HG03521 (cell line): ENCODE results near the gene CDH7.

ENCODE experiments used
- ATAC-seq: cut with Tn5 transposase; IDR thresholded peaks from one replicate; pipeline ENCODE4 v1.9.1; 2021; ENCODE audit warnings: mild to moderate bottlenecking, moderate library complexity; ENCODE audit not compliant: unreplicated experiment

The CDH7 gene

DNA sequence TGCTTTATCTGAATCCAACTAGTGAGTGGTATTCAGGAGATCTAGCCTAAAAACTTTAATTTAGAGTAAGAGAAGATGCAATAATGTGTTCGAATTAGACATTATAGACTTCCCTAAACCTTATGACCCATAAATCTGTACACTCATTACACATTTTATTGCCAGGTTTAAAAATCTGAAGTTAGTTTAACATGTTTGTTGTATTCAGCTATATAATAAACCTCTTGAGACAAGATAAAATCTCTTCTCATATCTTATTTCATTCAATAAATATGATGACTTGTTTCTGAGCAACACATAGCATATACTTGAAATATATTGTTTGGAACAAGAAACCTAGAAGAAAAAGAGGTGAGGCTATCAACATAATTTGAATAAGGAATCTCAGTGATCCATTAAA, 150.7 kb downstream of the CDH7 start:
- no peak for ATAC-seq

DNA sequence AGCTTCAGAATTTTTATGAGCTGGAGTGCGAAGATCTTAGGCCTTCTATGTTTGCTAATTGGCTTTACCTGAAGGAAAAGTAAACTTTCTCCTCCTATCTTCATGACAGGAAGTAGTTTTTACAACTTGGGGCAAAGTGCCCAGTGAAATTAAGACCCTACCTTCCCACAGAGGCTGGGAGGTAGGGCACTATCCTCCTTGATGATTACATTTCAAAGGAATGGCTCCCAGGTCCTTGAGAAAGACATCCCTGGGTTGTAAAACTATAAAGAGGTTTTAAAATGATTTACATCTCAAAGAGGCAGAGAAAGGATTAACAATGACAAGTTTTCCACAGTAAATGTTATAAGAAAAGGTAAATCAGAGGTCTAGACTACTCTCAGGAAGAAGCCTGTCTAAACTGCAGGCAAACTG, 155.8 kb downstream of the CDH7 start:
- no peak for ATAC-seq

DNA sequence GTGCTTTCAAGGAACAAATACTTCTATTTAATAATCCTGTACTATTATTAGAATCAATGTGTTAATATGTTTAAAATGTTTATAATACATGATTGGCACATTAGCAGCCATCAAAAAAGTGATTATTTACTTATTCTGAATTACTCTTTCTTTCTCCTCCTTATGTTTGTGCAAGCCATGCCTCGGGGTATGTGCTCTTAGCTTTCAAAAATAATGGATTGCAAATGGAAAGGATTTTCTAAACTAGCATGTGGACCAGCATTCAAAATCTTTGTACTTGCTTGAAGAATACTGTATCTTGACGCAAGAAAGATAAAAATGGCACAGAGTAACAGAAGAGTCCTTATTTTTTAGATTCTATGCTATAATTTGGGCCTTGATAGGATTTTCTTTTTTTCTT, 156.5 kb downstream of the CDH7 start:
- no peak for ATAC-seq

- no peak for ATAC-seq
Measured at GRCh38 chr18:65919018-65919417, 168.2 kb downstream of the CDH7 start.

DNA sequence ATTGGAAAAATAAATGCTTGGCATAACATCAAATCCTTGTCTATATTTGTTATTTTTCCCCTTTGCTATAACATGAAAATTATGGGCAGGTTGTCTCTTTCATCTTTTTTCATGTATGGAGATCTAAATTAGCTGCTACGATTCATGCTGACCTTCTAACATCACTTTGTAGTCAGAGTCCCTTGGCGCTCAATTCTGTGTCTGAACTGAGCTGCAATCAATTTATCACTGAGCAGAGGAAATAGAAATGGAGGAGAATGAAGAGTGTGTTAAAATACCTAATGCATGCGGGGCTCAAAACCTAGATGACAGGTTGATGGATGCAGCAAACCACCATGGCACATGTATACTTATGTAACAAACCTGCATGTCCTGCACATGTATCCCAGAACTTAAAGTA, 168.9 kb downstream of the CDH7 start:
- no peak for ATAC-seq

- no peak for ATAC-seq
Measured at GRCh38 chr18:65922103-65922502, 171.3 kb downstream of the CDH7 start.

DNA sequence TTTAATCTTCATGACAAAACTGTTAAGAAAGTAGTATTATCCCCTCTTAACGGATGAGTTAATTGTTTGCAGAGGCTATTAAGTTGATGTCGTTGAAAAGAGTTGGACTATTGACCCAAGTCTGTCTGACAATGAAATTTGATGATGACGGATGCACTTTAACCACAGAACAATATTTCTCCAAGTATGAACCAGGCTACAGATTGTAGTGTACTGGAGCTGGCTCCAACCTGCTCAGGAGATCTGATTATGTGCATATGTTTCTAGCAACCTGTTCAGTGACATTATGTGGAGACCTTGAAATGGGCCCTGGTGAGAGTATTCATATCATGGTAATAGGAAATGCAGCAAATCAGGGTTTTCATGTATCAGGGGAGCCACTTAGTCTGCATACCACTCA, 174.1 kb downstream of the CDH7 start:
- no peak for ATAC-seq

GRCh38 chr18:65934874-65935273, 184.1 kb downstream of the CDH7 start:
- no peak for ATAC-seq

- ATAC-seq: no peak
Measured at GRCh38 chr18:65936678-65937077, 185.9 kb downstream of the CDH7 start.

DNA sequence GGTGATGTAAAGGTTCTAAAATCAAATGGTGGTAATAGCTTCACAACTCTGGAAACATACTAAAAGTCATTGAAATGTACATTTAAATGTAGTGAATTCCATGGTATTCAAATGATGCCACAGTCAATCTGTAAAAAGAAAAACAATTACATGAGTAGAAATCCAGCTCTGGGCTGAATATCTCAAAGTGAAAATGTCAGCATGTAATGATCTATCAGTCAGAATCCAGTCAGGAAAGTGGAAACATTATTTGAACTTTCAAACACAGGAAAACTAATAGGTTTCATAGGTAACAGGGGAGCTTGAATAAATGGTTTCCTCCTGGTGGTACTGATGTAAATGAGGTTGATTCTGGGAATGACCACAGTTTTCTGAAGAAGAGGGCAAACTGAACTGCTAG, 186.4 kb downstream of the CDH7 start:
- no peak for ATAC-seq

GRCh38 chr18:65938592-65939372, 188.0 kb downstream of the CDH7 start:
- peak; percentile 90 for ATAC-seq
